Panc1 (cell line): ENCODE data around the gene CUZD1.
A peak's percentile ranks its signal among the peaks of the same experiment; 100 is the strongest.

Source experiments
- CTCF ChIP-seq: fragments of 450-650 bp; IDR thresholded peaks from 2 replicates; pipeline ENCODE4 v1.5.1; 2017; ENCODE audit warnings: mild to moderate bottlenecking
- POLR2AphosphoS5 ChIP-seq: IDR thresholded peaks from 2 replicates; pipeline ENCODE4 v1.6.1; 2012; ENCODE audit warnings: mild to moderate bottlenecking, low read depth, low read length, moderate library complexity
- REST ChIP-seq, 2 experiments: IDR thresholded peaks; 2 replicates each; pipeline ENCODE4 v1.6.1; 2011 to 2012; ENCODE audit warnings: low read depth in 2 of 2, control low read depth in 1 of 2, low read length in 1 of 2, mild to moderate bottlenecking in 1 of 2, moderate library complexity in 1 of 2; ENCODE audit not compliant: insufficient read depth in 1 of 2
- SIN3A ChIP-seq: IDR thresholded peaks from 2 replicates; pipeline ENCODE4 v1.6.1; 2012; ENCODE audit warnings: low read depth, mild to moderate bottlenecking, low read length, moderate library complexity, borderline replicate concordance; ENCODE audit not compliant: insufficient read depth

- TF ChIP-seq CTCF (no peak), SIN3A (no peak), POLR2AphosphoS5 (no peak), REST (IDR thresholded peaks at IDR 0.05; ENCODE audit: insufficient read depth in 1 of 2, low read depth in 2 of 2, low read length in 1 of 2) (peak; percentile 91 to 93)
Measured at GRCh38 chr10:122786269-122786668, 59.4 kb downstream of the CUZD1 start.
